ENCODE data around the gene MPZL1. TPM values are rescaled to one million over a fixed set of nuclear protein-coding genes. Genes with fewer than 3 reads are reported as not detected.

The MPZL1 gene
- polyA plus RNA-seq, 4 donors = 111 to 194 (median 147) TPM

DNA sequence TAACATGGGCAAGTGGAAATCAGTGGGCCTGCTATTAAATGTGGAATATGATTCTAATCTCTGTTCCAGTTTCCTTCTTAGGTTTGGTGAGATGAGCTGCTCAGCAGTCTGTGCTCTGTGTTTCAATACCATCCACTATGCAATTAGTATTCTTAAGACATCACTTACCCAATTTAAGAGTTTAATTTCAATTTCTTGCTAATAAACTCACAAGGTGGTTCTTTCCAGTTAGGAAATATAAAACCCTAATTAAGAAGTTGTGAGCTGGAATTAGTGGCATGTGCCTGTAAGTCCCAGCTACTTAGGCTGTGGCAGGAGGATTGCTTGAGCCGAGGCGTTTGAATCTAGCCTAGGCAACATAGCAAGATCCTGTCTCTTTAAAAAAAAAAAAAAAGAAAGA is 51.7 kb downstream of the MPZL1 start:
- no peak for DNase-seq (ENCODE audit: low read depth in 4 of 4, low spot score in 3 of 4)

DNA sequence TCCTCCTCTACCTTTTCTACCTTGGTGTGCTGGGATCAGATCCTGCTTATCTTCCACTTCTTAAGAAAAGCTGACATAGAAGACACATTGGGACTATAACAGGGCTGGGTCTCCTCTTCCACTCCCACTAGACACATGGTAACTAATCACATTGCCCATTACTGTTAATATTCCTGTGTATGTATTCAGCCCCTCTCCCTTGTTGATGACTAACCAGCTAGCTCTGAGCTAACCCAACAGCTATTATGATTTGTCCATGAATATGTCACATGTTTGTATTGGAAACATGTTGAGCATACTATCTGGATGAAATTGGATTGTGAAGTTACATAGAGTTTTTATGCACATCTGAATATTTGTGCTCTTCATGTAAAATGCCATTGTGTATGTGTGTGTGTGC is 52.9 kb downstream of the MPZL1 start:
- no peak for DNase-seq (ENCODE audit: low read depth in 4 of 4, low spot score in 3 of 4)

DNA sequence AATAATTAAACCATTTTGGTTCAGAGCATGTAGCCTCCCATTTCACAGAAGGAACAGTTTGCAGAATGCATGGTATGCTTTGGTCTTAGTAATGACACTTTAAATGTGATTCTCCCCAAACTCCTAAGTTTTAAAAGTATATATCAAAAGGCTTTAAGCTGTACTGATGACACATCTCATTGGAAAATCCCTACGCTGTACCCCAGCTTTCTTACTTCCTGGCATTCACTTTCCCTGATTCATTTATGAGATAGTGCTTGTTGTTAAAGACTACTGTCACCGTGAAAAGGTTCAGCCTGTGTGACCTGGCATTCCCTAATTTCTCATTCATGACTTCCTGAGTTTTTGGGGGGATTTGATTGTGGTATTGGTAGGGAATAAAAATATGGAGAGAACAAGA is 53.4 kb downstream of the MPZL1 start:
- DNase-seq (ENCODE audit: low read depth in 4 of 4, low spot score in 3 of 4) = no peak

- no peak for DNase-seq (ENCODE audit: low read depth in 4 of 4, low spot score in 3 of 4)
Observed at GRCh38 chr1:167776151-167776550, 54.4 kb downstream of the MPZL1 start.

DNA sequence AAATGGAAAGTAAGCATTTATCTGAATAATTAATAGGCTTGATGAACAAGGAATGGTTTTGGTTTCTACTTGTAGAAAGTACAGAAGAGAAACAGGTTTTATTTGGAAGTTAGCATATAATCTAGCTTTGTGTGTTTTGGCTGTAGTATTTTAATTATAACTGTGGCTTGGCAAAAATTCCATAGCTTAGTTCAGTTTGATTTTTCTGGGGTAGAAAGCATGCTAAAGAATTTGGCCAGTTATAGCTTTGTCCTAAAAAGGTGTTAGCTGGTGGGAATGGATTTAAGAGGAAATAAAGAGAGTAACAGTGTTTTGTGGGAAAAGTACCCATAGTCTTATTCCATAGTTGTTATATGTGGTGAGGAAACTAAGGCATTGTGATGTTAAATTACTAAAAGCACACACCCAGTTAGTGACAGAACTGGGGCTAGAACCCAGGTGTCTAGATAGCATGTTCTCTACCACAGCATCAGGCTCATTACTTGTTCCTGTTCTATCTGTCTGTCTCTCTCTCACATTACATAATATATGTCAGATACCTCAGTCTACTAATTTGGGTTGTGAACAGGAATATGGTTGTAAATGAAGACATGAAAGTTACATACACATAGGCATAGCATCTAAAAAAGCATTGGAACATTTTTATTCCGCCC is 55.0 kb downstream of the MPZL1 start:
- DNase-seq (ENCODE audit: low read depth in 4 of 4, low spot score in 3 of 4) = no peak

DNA sequence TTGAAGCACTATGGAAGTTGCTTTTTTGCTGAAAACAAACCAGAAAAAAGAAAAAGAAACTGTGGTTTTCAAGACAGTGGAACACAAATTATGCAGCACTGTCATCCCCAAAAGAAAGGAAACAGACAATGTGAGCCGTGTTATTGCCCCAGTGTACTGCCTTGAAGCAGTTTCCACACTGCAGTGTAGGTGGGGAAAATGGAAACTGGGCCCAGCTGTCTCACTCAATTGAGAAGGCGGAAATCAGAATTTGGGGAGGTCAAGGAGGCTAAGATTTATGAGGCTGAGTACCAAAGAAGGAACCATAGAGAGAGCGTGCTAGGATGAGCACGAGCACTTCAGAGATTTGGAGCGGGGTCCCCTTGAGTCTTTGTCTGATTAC is 55.5 kb downstream of the MPZL1 start:
- DNase-seq (ENCODE audit: low read depth in 4 of 4, low spot score in 3 of 4) = no peak

DNA sequence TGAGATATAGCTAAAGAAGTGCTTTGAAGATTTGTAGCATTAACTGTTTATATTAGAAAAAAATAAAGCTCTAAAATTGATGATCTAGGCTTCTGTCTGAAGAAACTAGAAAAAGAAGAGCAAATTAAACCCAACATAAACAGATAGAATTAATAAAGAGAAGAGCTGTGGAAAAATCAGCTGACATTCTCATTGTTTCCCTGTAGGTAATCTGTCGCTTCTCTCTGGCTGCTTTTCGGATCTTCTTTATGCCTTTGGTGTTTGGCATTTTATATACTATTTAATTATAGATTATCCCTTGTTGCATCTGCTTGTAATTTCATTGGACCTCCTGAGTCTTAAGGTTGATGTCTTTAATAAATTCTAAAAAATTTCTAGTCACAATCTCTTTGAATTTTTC is 59.8 kb downstream of the MPZL1 start:
- no peak for DNase-seq (ENCODE audit: low read depth in 4 of 4, low spot score in 3 of 4)

- no peak for DNase-seq (ENCODE audit: low read depth in 4 of 4, low spot score in 3 of 4)
Observed at GRCh38 chr1:167782946-167783345, 61.2 kb downstream of the MPZL1 start.

DNA sequence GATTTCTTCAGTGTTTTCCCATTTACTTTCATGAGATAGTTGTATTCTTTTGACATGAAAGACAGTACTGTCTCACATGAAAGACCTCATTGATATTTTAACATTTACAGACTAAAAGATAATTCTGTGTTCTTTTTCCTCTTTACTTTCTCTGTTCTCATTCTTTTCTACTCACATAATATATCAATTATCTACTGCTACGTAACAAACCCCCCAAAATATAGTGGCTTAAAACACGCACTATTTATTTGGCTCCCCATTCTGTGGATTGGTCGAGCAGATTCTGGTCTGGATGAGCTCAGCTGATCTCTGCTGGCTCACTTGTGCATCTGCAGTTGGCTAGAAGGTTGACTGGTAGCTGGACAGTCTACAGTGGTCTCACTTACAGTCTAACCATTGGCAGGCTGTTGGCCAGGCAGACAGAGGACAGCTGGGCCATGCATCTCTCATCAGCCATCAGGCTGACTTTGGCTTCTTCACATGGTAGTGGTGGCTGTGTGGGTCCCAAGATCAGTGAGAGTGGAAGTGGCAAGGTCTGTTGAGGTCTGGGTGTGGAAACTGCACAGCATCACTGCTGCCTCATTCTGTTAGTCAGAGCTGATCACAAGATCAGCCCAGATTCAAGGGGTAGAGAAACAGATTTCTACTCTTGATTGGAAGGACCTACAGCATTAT is 63.2 kb downstream of the MPZL1 start:
- no peak for DNase-seq (ENCODE audit: low read depth in 4 of 4, low spot score in 3 of 4)

DNA sequence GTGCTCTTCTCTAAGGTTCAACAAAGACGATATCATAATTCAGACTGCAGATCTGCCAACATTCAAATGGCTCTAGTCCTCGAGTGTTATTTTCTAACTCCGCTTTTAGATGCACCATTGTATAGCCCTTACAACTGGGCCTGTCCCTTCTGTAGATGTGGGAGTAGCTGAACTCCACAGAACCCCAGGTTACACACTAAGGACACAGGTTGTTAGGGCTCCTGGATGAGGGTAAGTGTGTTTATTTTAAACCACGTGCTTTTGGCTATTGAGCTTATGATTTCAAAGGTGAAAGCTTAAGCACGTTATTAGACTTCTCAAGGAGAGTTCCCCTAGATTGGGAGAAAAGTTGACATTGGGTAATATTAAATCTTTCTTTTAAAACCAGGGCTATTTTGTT is 64.7 kb downstream of the MPZL1 start:
- no peak for DNase-seq (ENCODE audit: low read depth in 4 of 4, low spot score in 3 of 4)

DNA sequence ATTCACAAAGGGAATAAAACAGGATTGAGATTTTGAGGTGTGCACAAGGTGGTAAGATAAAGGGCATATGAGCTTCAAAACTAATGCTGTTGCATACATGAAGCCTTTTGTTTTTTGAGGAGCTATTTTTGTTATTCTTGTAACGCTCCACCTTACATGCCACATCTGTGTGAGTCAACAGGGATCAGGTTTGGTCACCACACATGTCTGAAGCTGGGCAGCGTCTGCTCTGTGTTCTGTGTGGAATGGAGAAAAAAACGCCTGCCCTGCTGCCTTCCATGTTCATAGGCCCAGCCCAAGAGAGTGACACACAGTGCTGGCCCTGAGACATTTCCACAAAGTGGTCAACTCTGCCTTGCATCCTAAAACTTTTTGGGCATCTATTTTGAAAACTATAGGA is 67.7 kb downstream of the MPZL1 start:
- no peak for DNase-seq (ENCODE audit: low read depth in 4 of 4, low spot score in 3 of 4)

DNA sequence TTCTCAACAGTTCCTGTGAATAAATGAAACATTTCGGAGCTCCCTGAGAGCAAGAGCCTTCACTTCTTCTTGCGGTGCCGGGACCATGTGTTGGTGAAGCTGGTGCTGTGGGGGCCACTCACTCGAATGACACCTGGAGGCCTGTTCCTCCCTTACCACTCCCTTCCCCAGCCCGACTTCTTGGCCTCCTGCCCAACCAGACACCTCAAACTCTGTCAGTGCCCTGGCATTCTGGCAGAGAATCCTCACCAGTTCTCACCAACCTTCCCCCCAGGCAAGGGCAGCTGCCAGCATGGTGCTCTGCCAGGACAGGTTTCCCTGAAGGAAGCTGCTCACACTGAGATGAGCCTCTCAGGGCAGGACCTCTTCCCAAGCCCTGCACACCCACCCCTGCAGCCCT is 68.3 kb downstream of the MPZL1 start:
- no peak for DNase-seq (ENCODE audit: low read depth in 4 of 4, low spot score in 3 of 4)

DNA sequence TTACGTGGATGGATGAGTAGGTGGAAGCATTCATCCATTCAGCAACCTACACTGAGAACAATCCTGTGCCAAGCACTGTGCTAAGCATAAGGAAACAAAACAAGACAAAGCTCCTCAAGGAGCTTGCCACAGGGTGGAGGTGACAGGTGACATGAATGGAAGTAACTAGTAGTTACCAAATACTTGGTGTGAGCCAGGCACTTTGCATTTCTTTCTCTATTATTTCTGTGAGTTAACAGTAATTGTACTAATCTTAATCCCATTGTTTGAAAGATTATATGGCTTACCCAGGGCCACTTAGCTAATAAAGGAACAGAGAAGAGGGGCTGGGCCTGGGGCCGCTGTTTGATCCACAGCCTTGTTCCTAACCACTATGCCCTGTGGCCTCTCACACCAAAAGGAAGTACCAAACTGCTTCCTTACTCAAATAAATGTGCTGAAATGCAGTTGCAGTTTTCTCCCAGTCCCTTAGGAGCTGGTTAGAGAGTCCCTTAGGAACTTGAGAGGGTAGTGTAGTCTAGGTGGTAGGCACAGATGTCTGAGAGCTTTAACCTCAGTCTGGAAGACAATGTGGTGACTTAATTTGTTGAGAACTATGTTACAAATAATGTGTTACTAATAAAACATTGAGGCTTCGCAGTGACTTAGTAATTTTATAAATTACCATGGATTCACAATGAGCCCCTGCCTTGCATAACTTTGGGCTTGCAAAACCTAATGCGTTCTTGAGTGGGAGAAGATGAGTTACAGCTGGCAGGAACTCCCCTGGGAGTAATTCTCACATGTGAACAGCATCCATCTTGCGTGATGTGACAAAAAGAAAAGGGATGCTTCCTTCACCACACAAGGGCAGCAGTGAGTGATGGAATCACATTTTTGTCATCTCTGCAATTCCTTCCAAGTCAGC is 69.8 kb downstream of the MPZL1 start:
- no peak for DNase-seq (ENCODE audit: low read depth in 4 of 4, low spot score in 3 of 4)

GRCh38 chr1:167792188-167792565 is 70.4 kb downstream of the MPZL1 start:
- no peak for DNase-seq (ENCODE audit: low read depth in 4 of 4, low spot score in 3 of 4)

- no peak for DNase-seq (ENCODE audit: low read depth in 4 of 4, low spot score in 3 of 4)
Observed at GRCh38 chr1:167794043-167794442, 72.3 kb downstream of the MPZL1 start.

DNA sequence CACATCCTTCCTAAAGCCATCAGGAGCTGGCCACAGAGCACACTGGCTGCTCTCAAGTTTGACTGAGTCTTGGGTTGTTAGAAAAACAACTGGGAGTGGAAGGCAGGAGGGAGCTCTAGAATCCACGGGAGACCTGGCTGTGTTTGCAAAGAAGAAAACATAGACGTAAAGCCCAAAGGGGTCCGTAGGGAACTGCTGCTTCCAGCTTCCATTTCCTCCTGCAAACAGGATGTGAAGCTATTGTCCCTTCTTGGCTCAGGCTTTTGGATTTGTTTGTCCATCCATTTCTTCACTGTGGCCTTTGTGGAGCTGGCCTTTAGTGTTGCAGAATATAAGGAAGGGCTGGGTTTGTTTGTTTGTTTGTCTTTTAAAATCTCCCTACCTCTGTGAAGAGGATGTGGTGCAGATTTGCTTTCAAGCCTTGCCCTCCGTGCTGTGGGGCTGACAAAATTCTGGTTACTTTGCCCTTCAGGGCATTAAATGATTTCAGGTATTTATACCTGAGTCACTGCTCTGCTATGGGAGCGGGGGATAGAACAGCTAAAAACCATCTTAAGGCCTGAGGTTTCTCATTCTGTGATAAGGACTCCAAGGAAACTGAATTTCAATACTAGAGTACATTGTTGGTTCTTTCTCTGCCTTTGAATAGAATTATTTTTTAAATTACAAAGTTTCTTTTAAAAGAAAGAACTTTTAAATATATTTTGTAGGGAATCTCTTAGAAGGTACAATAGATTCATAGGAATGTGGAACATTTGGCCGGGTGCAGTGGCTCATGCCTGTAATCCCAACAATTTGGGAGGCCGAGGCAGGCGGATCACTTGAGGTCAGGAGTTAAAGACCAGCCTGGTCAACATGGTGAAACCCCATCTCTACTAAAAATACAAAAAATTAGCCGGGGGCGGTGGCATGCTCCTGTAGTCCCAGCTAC is 74.3 kb downstream of the MPZL1 start:
- DNase-seq (ENCODE audit: low read depth in 4 of 4, low spot score in 3 of 4) = no peak

DNA sequence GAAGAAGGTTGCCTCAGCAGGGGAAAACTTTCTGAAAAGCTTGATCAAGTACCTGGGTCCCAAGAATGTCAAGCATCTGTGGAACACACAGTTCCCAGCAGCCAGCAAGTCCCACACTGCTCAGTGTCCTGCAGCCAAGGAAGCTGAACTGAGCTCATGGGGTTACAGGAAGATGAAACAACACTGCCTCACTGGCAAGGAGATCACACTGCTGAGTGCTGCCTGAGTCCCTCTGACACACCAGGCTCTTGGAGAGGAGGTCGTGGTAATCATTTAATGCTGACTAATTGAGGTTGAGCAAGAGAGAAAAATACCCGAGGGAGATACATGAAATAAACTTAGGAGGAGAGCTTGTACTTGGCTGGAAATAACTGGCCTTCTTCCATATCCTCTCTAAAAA is 75.2 kb downstream of the MPZL1 start:
- no peak for DNase-seq (ENCODE audit: low read depth in 4 of 4, low spot score in 3 of 4)

- DNase-seq (ENCODE audit: low read depth in 4 of 4, low spot score in 3 of 4) = no peak
Observed at GRCh38 chr1:167798952-167799351, 77.2 kb downstream of the MPZL1 start.

DNA sequence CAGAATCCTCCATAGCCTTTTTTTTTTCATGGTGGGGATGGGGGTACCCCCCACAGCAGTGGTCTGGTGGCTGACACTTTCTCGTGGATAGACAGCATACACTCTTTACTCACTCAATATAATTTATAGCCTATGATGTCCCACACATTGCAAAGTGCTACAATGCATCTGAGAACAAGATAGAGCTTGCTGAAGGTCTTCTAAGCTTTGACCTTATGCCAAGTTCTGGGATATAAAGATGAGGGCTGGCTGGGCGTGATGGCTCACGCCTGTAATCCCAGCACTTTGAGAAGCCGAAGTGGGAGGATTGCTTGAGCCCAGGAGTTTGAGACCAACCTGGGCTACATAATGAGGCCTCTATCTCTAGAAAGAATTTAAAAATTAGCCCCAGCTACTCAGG is 78.0 kb downstream of the MPZL1 start:
- no peak for DNase-seq (ENCODE audit: low read depth in 4 of 4, low spot score in 3 of 4)

DNA sequence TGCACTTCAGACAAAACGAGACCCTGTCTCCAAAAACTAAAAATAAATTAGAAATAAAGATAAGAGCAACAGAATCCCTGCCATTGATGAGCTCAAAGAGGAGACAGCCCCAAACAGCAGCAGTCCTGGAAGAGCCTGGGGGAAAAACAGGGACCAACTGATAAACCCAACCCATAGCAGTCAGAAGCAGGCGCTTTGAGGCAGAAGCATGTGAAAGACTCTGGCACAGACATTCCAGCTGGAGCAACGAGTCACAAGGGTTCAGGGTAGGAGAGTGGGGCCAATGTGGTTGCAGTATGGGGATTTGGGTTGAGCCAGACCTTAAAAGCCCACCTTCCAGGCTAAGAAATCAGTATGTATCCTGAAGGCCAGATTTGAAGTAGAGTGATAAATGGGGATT is 78.5 kb downstream of the MPZL1 start:
- no peak for DNase-seq (ENCODE audit: low read depth in 4 of 4, low spot score in 3 of 4)

- no peak for DNase-seq (ENCODE audit: low read depth in 4 of 4, low spot score in 3 of 4)
Observed at GRCh38 chr1:167802235-167802634, 80.5 kb downstream of the MPZL1 start.
